Mesenchymal stem cell (in vitro differentiated cells and primary cell): ENCODE results near the gene TESK2.
A peak's percentile ranks its signal among the peaks of the same experiment; 100 is the strongest.

Source experiments
- DNase-seq: peaks from one replicate; pipeline ENCODE4 v3.0.0-alpha.2; 2013
- H2AFZ ChIP-seq: one replicate; pipeline ENCODE4 v1.6.1; 2013; ENCODE audit warnings: low read depth, mild to moderate bottlenecking, control low read depth, inconsistent platforms, low read length, moderate library complexity
- H2AK5ac ChIP-seq: 2 replicates; pipeline ENCODE4 v1.6.1; 2013; ENCODE audit warnings: low read length, moderate library complexity, mild to moderate bottlenecking, inconsistent platforms; ENCODE audit not compliant: severe bottlenecking
- H2BK120ac ChIP-seq: one replicate; pipeline ENCODE4 v1.6.1; 2013; ENCODE audit warnings: low read depth, mild to moderate bottlenecking, inconsistent platforms, low read length, moderate library complexity
- H2BK12ac ChIP-seq, 2 experiments: one replicate each; pipeline ENCODE4 v1.6.1; 2013; ENCODE audit warnings: inconsistent platforms in 2 of 2, low read length in 2 of 2, mild to moderate bottlenecking in 2 of 2, moderate library complexity in 2 of 2, control low read depth in 1 of 2
- H2BK15ac ChIP-seq: one replicate; pipeline ENCODE4 v1.6.1; 2013; ENCODE audit warnings: mild to moderate bottlenecking, low read depth, inconsistent platforms; ENCODE audit not compliant: poor library complexity, severe bottlenecking
- H2BK5ac ChIP-seq: 2 replicates; pipeline ENCODE4 v1.6.1; 2013; ENCODE audit warnings: low read depth, mild to moderate bottlenecking, low read length, control low read depth, inconsistent platforms; ENCODE audit not compliant: poor library complexity, severe bottlenecking
- H3K14ac ChIP-seq, 2 experiments: one replicate each; pipeline ENCODE4 v1.6.1; 2013; ENCODE audit warnings: inconsistent platforms in 2 of 2, low read length in 2 of 2, control low read depth in 1 of 2, mild to moderate bottlenecking in 1 of 2, moderate library complexity in 1 of 2
- H3K18ac ChIP-seq, 2 experiments: one replicate each; pipeline ENCODE4 v1.6.1; 2013; ENCODE audit warnings: inconsistent platforms in 2 of 2, low read length in 2 of 2, control low read depth in 1 of 2, low read depth in 1 of 2, mild to moderate bottlenecking in 1 of 2
- H3K23ac ChIP-seq, 2 experiments: one replicate each; pipeline ENCODE4 v1.6.1; 2013; ENCODE audit warnings: inconsistent platforms in 2 of 2, low read length in 2 of 2, mild to moderate bottlenecking in 2 of 2, moderate library complexity in 2 of 2, control low read depth in 1 of 2
- H3K27ac ChIP-seq: 2 replicates; pipeline ENCODE4 v1.5.1; 2013; ENCODE audit warnings: mild to moderate bottlenecking, moderate library complexity, low read length, control low read depth, inconsistent platforms; ENCODE audit not compliant: poor library complexity, severe bottlenecking
- H3K27me3 ChIP-seq, 2 experiments: 2 replicates each; pipeline versions ENCODE4 v1.6.1 to v1.7.0; 2013; ENCODE audit warnings: low read length in 2 of 2, mild to moderate bottlenecking in 2 of 2, moderate library complexity in 2 of 2, control low read depth in 1 of 2, inconsistent platforms in 1 of 2; ENCODE audit not compliant: control insufficient read depth in 1 of 2, insufficient read depth in 1 of 2
- H3K36me3 ChIP-seq, 2 experiments: 2 replicates each; pipeline versions ENCODE4 v1.6.1 to v1.7.0; 2013; ENCODE audit warnings: low read length in 2 of 2, control low read depth in 1 of 2, inconsistent platforms in 1 of 2, low read depth in 1 of 2, mild to moderate bottlenecking in 1 of 2; ENCODE audit not compliant: insufficient read depth in 2 of 2, control insufficient read depth in 1 of 2
- H3K4ac ChIP-seq, 2 experiments: one replicate each; pipeline ENCODE4 v1.6.1; 2013; ENCODE audit warnings: inconsistent platforms in 2 of 2, low read length in 2 of 2, mild to moderate bottlenecking in 2 of 2, moderate library complexity in 2 of 2, control low read depth in 1 of 2, low read depth in 1 of 2
- H3K4me1 ChIP-seq: 2 replicates; pipeline ENCODE4 v1.6.1; 2013; ENCODE audit warnings: low read depth, low read length, control low read depth; ENCODE audit not compliant: control insufficient read depth, insufficient read depth
- H3K4me2 ChIP-seq: 2 replicates; pipeline ENCODE4 v1.6.1; 2013; ENCODE audit warnings: low read length, mild to moderate bottlenecking, inconsistent platforms; ENCODE audit not compliant: poor library complexity, severe bottlenecking
- H3K4me3 ChIP-seq, 2 experiments: 2 replicates each; pipeline versions ENCODE4 v1.5.1 to v1.7.0; 2013; ENCODE audit warnings: low read length in 2 of 2, mild to moderate bottlenecking in 2 of 2, control low read depth in 1 of 2, low read depth in 1 of 2; ENCODE audit not compliant: insufficient read depth in 1 of 2
- H3K79me1 ChIP-seq: replicated peaks from 2 replicates; pipeline ENCODE4 v1.6.1; 2013; ENCODE audit warnings: mild to moderate bottlenecking, control low read depth, low read length, inconsistent platforms; ENCODE audit not compliant: poor library complexity, severe bottlenecking
- H3K9ac ChIP-seq: 2 replicates; pipeline ENCODE4 v1.7.0; 2013; ENCODE audit warnings: mild to moderate bottlenecking, low read length, moderate library complexity
- H3K9me3 ChIP-seq: 2 replicates; pipeline ENCODE4 v1.7.0; 2013; ENCODE audit warnings: mild to moderate bottlenecking, low read length; ENCODE audit not compliant: control insufficient read depth
- H4K8ac ChIP-seq: one replicate; pipeline ENCODE4 v1.6.1; 2013; ENCODE audit warnings: inconsistent platforms, mild to moderate bottlenecking, low read length, moderate library complexity
- H4K91ac ChIP-seq: one replicate; pipeline ENCODE4 v1.6.1; 2013; ENCODE audit warnings: mild to moderate bottlenecking, low read length, inconsistent platforms
- WGBS: methylation state at CpG from one replicate; pipeline ENCODE4 v1.1.7; 2013; ENCODE audit warnings: mixed read lengths; 5-methylcytosine and 5-hydroxymethylcytosine counted together

Gene TESK2

GRCh38 chr1:45442272-45442671 is 48.7 kb downstream of the TESK2 start:
- H2BK120ac ChIP-seq: no peak overlapping the region
- peak; percentile 58 for DNase-seq
- H3K79me1 ChIP-seq: no peaks in the 10 kb centered on the region
- H3K4me2 ChIP-seq: no peak overlapping the region
- peaks cover 2% of the 10 kb centered on the region for H3K4me1 ChIP-seq
- no peak overlapping the region for H4K91ac ChIP-seq
- no peak overlapping the region for H3K14ac ChIP-seq
- no peak overlapping the region for H3K27ac ChIP-seq
- H2BK12ac ChIP-seq: no peak overlapping the region
- no peaks in the 10 kb centered on the region for H3K9me3 ChIP-seq
- H3K27me3 ChIP-seq: no peaks in the 10 kb centered on the region
- WGBS: 71% methylated on average over 3 of the region's 3 CpGs
- H3K23ac ChIP-seq: no peak overlapping the region
- no peak overlapping the region for H2BK5ac ChIP-seq
- no peak overlapping the region for H2AK5ac ChIP-seq
- H3K9ac ChIP-seq: no peak overlapping the region
- no peak overlapping the region for H3K4ac ChIP-seq
- H3K4me3 ChIP-seq: no peak overlapping the region
- no peak overlapping the region for H2BK15ac ChIP-seq
- H3K36me3 ChIP-seq: no peaks in the 10 kb centered on the region
- no peak overlapping the region for H2AFZ ChIP-seq
- H3K18ac ChIP-seq: no peak overlapping the region
- no peak overlapping the region for H4K8ac ChIP-seq

GRCh38 chr1:45437323-45437722 is 53.6 kb downstream of the TESK2 start:
- H2AK5ac ChIP-seq: no peak overlapping the region
- no peak overlapping the region for H3K4me2 ChIP-seq
- H3K14ac ChIP-seq: no peak overlapping the region
- no peaks in the 10 kb centered on the region for H3K36me3 ChIP-seq
- no peak overlapping the region for H2AFZ ChIP-seq
- no peak overlapping the region for H2BK120ac ChIP-seq
- H3K27ac ChIP-seq: no peak overlapping the region
- H3K9me3 ChIP-seq: no peaks in the 10 kb centered on the region
- no peak overlapping the region for H4K91ac ChIP-seq
- H3K23ac ChIP-seq: no peak overlapping the region
- H3K18ac ChIP-seq: no peak overlapping the region
- H3K9ac ChIP-seq: no peak overlapping the region
- no peak overlapping the region for H2BK15ac ChIP-seq
- no peaks in the 10 kb centered on the region for H3K27me3 ChIP-seq
- no peak overlapping the region for H2BK12ac ChIP-seq
- H3K79me1 ChIP-seq: no peaks in the 10 kb centered on the region
- no peak overlapping the region for H3K4ac ChIP-seq
- H2BK5ac ChIP-seq: no peak overlapping the region
- peaks cover 2% of the 10 kb centered on the region for H3K4me1 ChIP-seq
- H3K4me3 ChIP-seq: no peak overlapping the region
- H4K8ac ChIP-seq: no peak overlapping the region
- DNase-seq: no peak

GRCh38 chr1:45430490-45430889 is 60.5 kb downstream of the TESK2 start:
- Histone ChIP-seq H3K27me3 (no peaks in the 10 kb centered on the region), H3K4me2 (no peak overlapping the region), H3K36me3 (no peaks in the 10 kb centered on the region), H3K18ac (no peak overlapping the region), H3K9me3 (no peaks in the 10 kb centered on the region), H2BK12ac (no peak overlapping the region), H2AFZ (no peak overlapping the region), H2BK15ac (no peak overlapping the region), H3K27ac (no peak overlapping the region), H3K23ac (no peak overlapping the region), H2BK120ac (no peak overlapping the region), H3K79me1 (no peaks in the 10 kb centered on the region), H2BK5ac (no peak overlapping the region), H3K9ac (no peak overlapping the region), H2AK5ac (no peak overlapping the region), H4K8ac (no peak overlapping the region), H3K14ac (no peak overlapping the region), H3K4ac (no peak overlapping the region), H3K4me3 (no peak overlapping the region), H4K91ac (no peak overlapping the region), H3K4me1 (no peaks in the 10 kb centered on the region)
- no peak for DNase-seq
- WGBS: 91% methylated on average over 5 of the region's 5 CpGs

GRCh38 chr1:45429561-45430159 is 61.3 kb downstream of the TESK2 start:
- 96% methylated on average over 3 of the region's 4 CpGs for WGBS
- Histone ChIP-seq H3K4me3 (no peak overlapping the region), H3K36me3 (no peaks in the 10 kb centered on the region), H3K27me3 (no peaks in the 10 kb centered on the region), H3K4ac (no peak overlapping the region), H3K14ac (no peak overlapping the region), H4K8ac (no peak overlapping the region), H2BK12ac (no peak overlapping the region), H2AFZ (no peak overlapping the region), H3K4me1 (no peaks in the 10 kb centered on the region), H2BK15ac (no peak overlapping the region), H3K23ac (no peak overlapping the region), H3K79me1 (no peaks in the 10 kb centered on the region), H2AK5ac (no peak overlapping the region), H3K27ac (no peak overlapping the region), H4K91ac (no peak overlapping the region), H3K9ac (no peak overlapping the region), H3K4me2 (no peak overlapping the region), H2BK5ac (no peak overlapping the region), H2BK120ac (no peak overlapping the region), H3K9me3 (no peaks in the 10 kb centered on the region), H3K18ac (no peak overlapping the region)
- no peak for DNase-seq
